Heart left ventricle (tissue), 16 donors: Measurements from ENCODE around the gene PGM1. TPM values are rescaled to one million over a fixed set of nuclear protein-coding genes. Genes with fewer than 3 reads are reported as not detected.

ENCODE experiments used
- ATAC-seq, 4 donors: fragments of 200-7000 bp; cut with Tn5 transposase; one replicate each; pipeline ENCODE4 v1.9.1; 2020 to 2022; ENCODE audit warnings: moderate library complexity in 4 of 4, mild to moderate bottlenecking in 3 of 4, moderate number of reproducible peaks in 1 of 4
- DNase-seq, 5 donors: peaks; one replicate each; pipeline ENCODE4 v3.0.0-alpha.2; 2020
- H3K27ac ChIP-seq, 12 donors: fragments of 200-600 bp; sonication (generic) in 4 of 12; one replicate each; pipeline versions ENCODE4 v1.5.0 to v1.8.0; 2016 to 2022; ENCODE audit warnings: mild to moderate bottlenecking in 2 of 12
- H3K27me3 ChIP-seq, 9 donors: fragments of 200-600 bp; sonication (generic) in 2 of 9; one replicate each; pipeline versions ENCODE4 v1.5.1 to v1.8.0; 2016 to 2022; ENCODE audit warnings: mild to moderate bottlenecking in 3 of 9
- H3K36me3 ChIP-seq, 9 donors: fragments of 200-600 bp; sonication (generic) in 2 of 9; one replicate each; pipeline versions ENCODE4 v1.5.0 to v1.8.0; 2018 to 2022; ENCODE audit warnings: mild to moderate bottlenecking in 2 of 9
- H3K4me1 ChIP-seq, 12 donors: fragments of 200-600 bp; sonication (generic) in 4 of 12; one replicate each; pipeline versions ENCODE4 v1.5.0 to v1.8.0; 2016 to 2022; ENCODE audit warnings: mild to moderate bottlenecking in 3 of 12
- H3K4me3 ChIP-seq, 12 donors: fragments of 200-600 bp; sonication (generic) in 4 of 12; one replicate each; pipeline versions ENCODE4 v1.5.0 to v1.8.0; 2017 to 2022; ENCODE audit warnings: mild to moderate bottlenecking in 9 of 12, moderate library complexity in 4 of 12
- H3K9me3 ChIP-seq, 12 donors: fragments of 200-600 bp; sonication (generic) in 4 of 12; one replicate each; pipeline versions ENCODE4 v1.5.0 to v1.8.0; 2016 to 2022; ENCODE audit warnings: mild to moderate bottlenecking in 1 of 12
- POLR2A ChIP-seq, 2 donors: fragments of 450-650 bp; IDR thresholded peaks; one replicate each; pipeline ENCODE4 v1.6.1; 2017; ENCODE audit warnings: antibody characterized with exemption in 2 of 2, mild to moderate bottlenecking in 2 of 2, moderate library complexity in 2 of 2
- WGBS, 4 donors: extraction: QIAGEN DNeasy Blood & Tissue Kit in 2 of 4; methylation state at CpG; one replicate each; pipeline versions ENCODE4 v1.1.5 to v1.1.7; 2013 to 2018; 5-methylcytosine and 5-hydroxymethylcytosine counted together
- intact Hi-C, 10 donors: fragments of 100-400 bp; cut with DNase I; formaldehyde crosslinking; loops; one replicate each; pipeline versions ENCODE4 v1.11.1 to v1.14.2; 2022
- polyA plus RNA-seq, 2 donors: library from polyadenylated mRNA; stranded (reverse); fragments of 200-250 nt; gene quantifications; one replicate each; pipeline ENCODE4 v1.2.3, GENCODE V29; 2013
- total RNA-seq, 9 donors: library from RNA; depleted of rRNA in 2 of 9; stranded (reverse); fragments of >200 nt in 2 of 9; fragmentation: NEBNext Ultra II Directional in 3 of 9; extraction: Animal tissue kit (Norgen Biotek cat#: 25700) in 3 of 9; gene quantifications; one replicate each; pipeline versions ENCODE4 v1.1.0 to v1.2.4, GENCODE V29; 2016 to 2023
- TF ChIP-seq, protein P1 (sequence below), 12 donors: fragments of 200-600 bp; sonication (generic) in 4 of 12; IDR thresholded peaks; one replicate each; pipeline versions ENCODE4 v1.5.0 to v1.8.0; 2018 to 2022; ENCODE audit warnings: antibody characterized with exemption in 12 of 12, mild to moderate bottlenecking in 5 of 12
- donor health status: ischemic (EF 13 %, LVEDD 7.1; RV severe dilation, severe dysfunction).
- donor health status: healthy with polysubstance abuse.
- donor health status: DM: no; HTN: yes; CAD: no.
- donor health status: DM: no; HTN: no; CAD: no.
- donor health status: ischemic (EF 25% LVEDD 6.9; RV normal size, moderate dysfunction).
- donor health status: ischemic (EF 25% LVEDD 5.7; RV mildly dilated, moderate dysfunction).
- donor health status: healthy.
- donor health status: DM: yes; HTN: yes; CAD: no.
- donor health status: ischemic (EF 35%, LVEDD 5.7; RV mildly dilated, moderate dysfunction).
- donor health status: nonischemic (EF 11% LVEDD 7.7; RV severe dilation, severe dysfunction).
- donor health status: DM: yes; HTN: yes; CAD: no.
- donor health status: PGD.
- donor health status: ischemic (EF 29% LVEDD 5.4; RV normal size, mild dysfunction).
- donor health status: nonischemic (EF 23%, LVEDD 6.1; RV moderate dilation, normal function).

PGM1 gene
- total and polyA plus RNA-seq, 11 donors: 51.4 to 419 (median 258) TPM

GRCh38 chr1:63664742-63665141, 71.5 kb downstream of the PGM1 start:
- Histone ChIP-seq H3K9me3 (peaks cover 0 to 11% (median 0%) of the 10 kb centered on the region in 12 donors), H3K4me1 (peaks cover 0 to 22% (median 2%) of the 10 kb centered on the region in 12 donors), H3K27me3 (no peaks in the 10 kb centered on the region), H3K4me3 (no peak overlapping the region), H3K36me3 (peaks cover 0 to 14% (median 4%) of the 10 kb centered on the region in 9 donors), H3K27ac (no peak overlapping the region)
- intact Hi-C loops: loop anchor here in 1 of 10 donors (5.0 kb wide), 1 partner anchor 42 kb away; no protein-coding TSS in a partner anchor
- TF ChIP-seq, protein P1, sequence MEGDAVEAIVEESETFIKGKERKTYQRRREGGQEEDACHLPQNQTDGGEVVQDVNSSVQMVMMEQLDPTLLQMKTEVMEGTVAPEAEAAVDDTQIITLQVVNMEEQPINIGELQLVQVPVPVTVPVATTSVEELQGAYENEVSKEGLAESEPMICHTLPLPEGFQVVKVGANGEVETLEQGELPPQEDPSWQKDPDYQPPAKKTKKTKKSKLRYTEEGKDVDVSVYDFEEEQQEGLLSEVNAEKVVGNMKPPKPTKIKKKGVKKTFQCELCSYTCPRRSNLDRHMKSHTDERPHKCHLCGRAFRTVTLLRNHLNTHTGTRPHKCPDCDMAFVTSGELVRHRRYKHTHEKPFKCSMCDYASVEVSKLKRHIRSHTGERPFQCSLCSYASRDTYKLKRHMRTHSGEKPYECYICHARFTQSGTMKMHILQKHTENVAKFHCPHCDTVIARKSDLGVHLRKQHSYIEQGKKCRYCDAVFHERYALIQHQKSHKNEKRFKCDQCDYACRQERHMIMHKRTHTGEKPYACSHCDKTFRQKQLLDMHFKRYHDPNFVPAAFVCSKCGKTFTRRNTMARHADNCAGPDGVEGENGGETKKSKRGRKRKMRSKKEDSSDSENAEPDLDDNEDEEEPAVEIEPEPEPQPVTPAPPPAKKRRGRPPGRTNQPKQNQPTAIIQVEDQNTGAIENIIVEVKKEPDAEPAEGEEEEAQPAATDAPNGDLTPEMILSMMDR (IDR thresholded peaks at IDR 0.05): no peak
- no peak for TF ChIP-seq POLR2A (IDR thresholded peaks at IDR 0.05)
- 92 to 100% (median 98%) methylated on average over 2 of the region's 2 CpGs for WGBS, 4 donors
- DNase-seq (no peak), ATAC-seq (no peak)

GRCh38 chr1:63665410-63665809, 72.2 kb downstream of the PGM1 start:
- ATAC-seq: no peak
- Histone ChIP-seq H3K9me3 (peaks cover 0 to 11% (median 0%) of the 10 kb centered on the region in 12 donors), H3K4me1 (peaks cover 0 to 22% (median 2%) of the 10 kb centered on the region in 12 donors), H3K36me3 (peaks cover 0 to 10% (median 0%) of the 10 kb centered on the region in 9 donors), H3K4me3 (no peak overlapping the region), H3K27me3 (no peaks in the 10 kb centered on the region), H3K27ac (no peak overlapping the region)
- no peak for DNase-seq
- TF ChIP-seq POLR2A (IDR thresholded peaks at IDR 0.05): no peak
- TF ChIP-seq, protein P1 (IDR thresholded peaks at IDR 0.05): no peak
- intact Hi-C loops: no loop called here
- WGBS, 4 donors: 95 to 100% (median 99%) methylated on average over 2 to 3 of the region's 3 CpGs

- no peak overlapping the region for H3K27ac ChIP-seq
- no peak for TF ChIP-seq POLR2A (IDR thresholded peaks at IDR 0.05)
- TF ChIP-seq, protein P1 (IDR thresholded peaks at IDR 0.05): no peak
- no peak for DNase-seq
- no peak overlapping the region for H3K4me3 ChIP-seq
- H3K9me3 ChIP-seq: peaks cover 0 to 11% (median 0%) of the 10 kb centered on the region in 12 donors
- WGBS, 4 donors: 75 to 82% (median 79%) methylated on average over 3 of the region's 3 CpGs
- ATAC-seq: no peak
- no peaks in the 10 kb centered on the region for H3K27me3 ChIP-seq
- H3K4me1 ChIP-seq: peaks cover 0 to 22% (median 2%) of the 10 kb centered on the region in 12 donors
- peaks cover 0 to 6% (median 0%) of the 10 kb centered on the region in 9 donors for H3K36me3 ChIP-seq
- intact Hi-C loops: no loop called here
Measured at GRCh38 chr1:63665824-63666223, 72.6 kb downstream of the PGM1 start.

GRCh38 chr1:63668298-63668697, 75.1 kb downstream of the PGM1 start:
- no peak overlapping the region for H3K27ac ChIP-seq
- H3K36me3 ChIP-seq: no peaks in the 10 kb centered on the region
- ATAC-seq (no peak), DNase-seq (no peak)
- intact Hi-C loops: no loop called here
- no peaks in the 10 kb centered on the region for H3K27me3 ChIP-seq
- WGBS, 4 donors: 73 to 89% (median 84%) methylated on average over 2 of the region's 2 CpGs
- no peak overlapping the region for H3K4me3 ChIP-seq
- TF ChIP-seq, protein P1 (IDR thresholded peaks at IDR 0.05): no peak
- no peak for TF ChIP-seq POLR2A (IDR thresholded peaks at IDR 0.05)
- H3K4me1 ChIP-seq: peaks cover 0 to 6% (median 0%) of the 10 kb centered on the region in 12 donors
- H3K9me3 ChIP-seq: peaks cover 0 to 11% (median 0%) of the 10 kb centered on the region in 12 donors
